Gastrocnemius medialis (tissue), 4 donors: ENCODE measurements around the gene DSG2. TPM values are rescaled to one million over a fixed set of nuclear protein-coding genes. Genes with fewer than 3 reads are reported as not detected.

ENCODE experiments used
- ATAC-seq, 2 donors: fragments of 150-250 bp; one replicate each; pipeline ENCODE4 v1.9.1; 2016
- DNase-seq, 2 donors: peaks; one replicate each; pipeline ENCODE4 v3.0.0-alpha.2; 2019
- H3K27ac ChIP-seq, 4 donors: fragments of 200-600 bp; sonication (generic); 1 replicate in 1 of 4; 2 replicates in 3 of 4; pipeline ENCODE4 v1.5.1; 2016 to 2018; ENCODE audit warnings: mild to moderate bottlenecking in 2 of 4, moderate library complexity in 1 of 4
- H3K27me3 ChIP-seq, 3 donors: fragments of 200-600 bp; sonication (generic) in 2 of 3; 1 replicate in 1 of 3; 2 replicates in 2 of 3; pipeline versions ENCODE4 v1.5.1 to v1.6.0; 2016 to 2019; ENCODE audit warnings: mild to moderate bottlenecking in 1 of 3, moderate library complexity in 1 of 3
- H3K36me3 ChIP-seq, 2 donors: fragments of 200-600 bp; sonication (generic) in 1 of 2; one replicate each; pipeline ENCODE4 v1.5.1; 2017 to 2018
- H3K4me1 ChIP-seq, 2 donors: fragments of 200-600 bp; sonication (generic) in 1 of 2; one replicate each; pipeline ENCODE4 v1.5.1; 2016 to 2017; ENCODE audit warnings: mild to moderate bottlenecking in 2 of 2
- H3K4me3 ChIP-seq, 4 donors: fragments of 200-600 bp; sonication (generic) in 3 of 4; 1 replicate in 1 of 4; 2 replicates in 3 of 4; pipeline ENCODE4 v1.5.1; 2016 to 2019; ENCODE audit warnings: mild to moderate bottlenecking in 2 of 4
- H3K9me3 ChIP-seq, 3 donors: fragments of 200-600 bp; sonication (generic) in 2 of 3; 1 replicate in 1 of 3; 2 replicates in 2 of 3; pipeline ENCODE4 v1.5.1; 2016 to 2019
- CTCF ChIP-seq, 5 experiments: fragments of 450-650 bp in 3 of 5; fragments of 200-600 bp in 2 of 5; sonication (generic) in 2 of 5; IDR thresholded peaks in 4 of 5; conservative IDR thresholded peaks in 1 of 5; 1 replicate in 4 of 5; 2 replicates in 1 of 5; pipeline ENCODE4 v1.5.1; 2016 to 2019; ENCODE audit warnings: antibody characterized with exemption in 5 of 5, mild to moderate bottlenecking in 3 of 5, moderate library complexity in 3 of 5
- POLR2A ChIP-seq, 2 donors: fragments of 450-650 bp; IDR thresholded peaks; one replicate each; pipeline ENCODE4 v1.6.1; 2017; ENCODE audit warnings: antibody characterized with exemption in 2 of 2, mild to moderate bottlenecking in 2 of 2, moderate library complexity in 2 of 2
- in situ Hi-C, 4 donors: fragments of 200-750 bp; cut with MboI; loops; one replicate each; pipeline versions ENCODE4 v1.15.0 to v1.8.0; 2017; ENCODE audit warnings: low sequenced_read_pairs in 4 of 4
- intact Hi-C: fragments of 100-400 bp; cut with DNase I; formaldehyde crosslinking; loops from one replicate; pipeline ENCODE4 v1.15.1; 2023; ENCODE audit warnings: low total_unique reads
- total RNA-seq, 4 donors: library from RNA; depleted of rRNA; stranded (reverse); fragments of >200 nt; gene quantifications; one replicate each; pipeline versions ENCODE4 v1.1.0 to v1.2.3, GENCODE V29; 2016

Gene DSG2
- total RNA-seq, 4 donors from 2014 or later: 0.61 to 3.7 (median 2.0) TPM

DNA sequence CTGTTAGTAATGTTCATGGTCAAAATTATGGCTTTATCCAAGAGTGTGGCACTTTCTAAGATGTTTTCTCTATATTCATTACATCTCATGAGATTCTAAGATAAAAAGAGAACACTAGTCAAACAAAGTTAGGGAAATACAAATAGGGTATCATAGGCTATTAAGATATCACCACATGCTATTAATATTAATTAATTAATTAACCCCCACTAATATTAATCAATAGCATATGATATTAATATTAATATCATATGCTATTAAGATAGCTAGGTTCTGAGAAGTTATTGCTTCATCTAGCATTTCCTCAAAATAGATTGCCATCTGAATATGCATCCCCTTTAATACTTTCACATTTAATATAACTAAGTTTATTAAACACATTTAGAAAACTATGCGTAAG, 28.3 kb upstream of the DSG2 start:
- in situ Hi-C loops: no loop called here
- ATAC-seq: no peak
- Histone ChIP-seq H3K36me3 (no peaks in the 10 kb centered on the region), H3K27me3 (no peaks in the 10 kb centered on the region), H3K9me3 (no peaks in the 10 kb centered on the region), H3K4me3 (no peak overlapping the region), H3K27ac (no peak overlapping the region), H3K4me1 (no peaks in the 10 kb centered on the region)
- no peak for TF ChIP-seq POLR2A (IDR thresholded peaks at IDR 0.05)
- TF ChIP-seq CTCF (IDR thresholded peaks at IDR 0.05 in 4 of 5, conservative IDR thresholded peaks at IDR 0.05 in 1 of 5): no peak
- intact Hi-C loops: no loop called here
- no peak for DNase-seq

- Histone ChIP-seq H3K27me3 (no peaks in the 10 kb centered on the region), H3K4me3 (no peak overlapping the region), H3K9me3 (no peaks in the 10 kb centered on the region), H3K27ac (no peak overlapping the region), H3K36me3 (no peaks in the 10 kb centered on the region), H3K4me1 (no peaks in the 10 kb centered on the region)
- in situ Hi-C loops: no loop called here
- ATAC-seq: no peak
- DNase-seq: no peak
- intact Hi-C loops: no loop called here
- TF ChIP-seq CTCF (IDR thresholded peaks at IDR 0.05 in 4 of 5, conservative IDR thresholded peaks at IDR 0.05 in 1 of 5): no peak
- TF ChIP-seq POLR2A (IDR thresholded peaks at IDR 0.05): no peak
These were observed 19.3 kb upstream of the DSG2 start for GRCh38 chr18:31478688-31479087.

GRCh38 chr18:31482051-31482450, 15.9 kb upstream of the DSG2 start:
- Histone ChIP-seq H3K4me3 (no peak overlapping the region), H3K27me3 (no peaks in the 10 kb centered on the region), H3K27ac (no peak overlapping the region), H3K9me3 (no peaks in the 10 kb centered on the region), H3K4me1 (no peaks in the 10 kb centered on the region), H3K36me3 (no peaks in the 10 kb centered on the region)
- DNase-seq: no peak
- no peak for ATAC-seq
- intact Hi-C loops (no loop called here), in situ Hi-C loops (no loop called here)
- no peak for TF ChIP-seq CTCF (IDR thresholded peaks at IDR 0.05 in 4 of 5, conservative IDR thresholded peaks at IDR 0.05 in 1 of 5)
- no peak for TF ChIP-seq POLR2A (IDR thresholded peaks at IDR 0.05)

DNA sequence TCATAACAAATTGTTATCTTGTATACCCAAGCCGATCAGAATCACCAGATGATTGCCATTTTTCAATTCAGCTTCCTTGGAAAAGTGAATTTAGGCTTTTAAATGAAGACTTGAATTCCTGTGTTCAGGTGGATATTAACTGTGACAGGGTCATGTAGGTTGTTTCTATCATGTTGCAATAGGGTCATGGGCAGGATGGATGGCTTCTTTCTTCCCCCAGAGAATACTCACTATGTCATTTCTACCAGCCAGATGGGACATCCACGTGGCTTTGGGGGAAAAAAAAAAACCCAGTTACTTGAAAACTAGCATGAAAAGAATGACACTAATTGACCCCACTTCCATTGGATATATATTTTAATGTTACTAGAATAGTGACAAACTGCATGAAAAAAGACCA, 14.6 kb upstream of the DSG2 start:
- no peaks in the 10 kb centered on the region for H3K4me1 ChIP-seq
- intact Hi-C loops: no loop called here
- no peaks in the 10 kb centered on the region for H3K27me3 ChIP-seq
- no peaks in the 10 kb centered on the region for H3K9me3 ChIP-seq
- ATAC-seq: no peak
- H3K27ac ChIP-seq: no peak overlapping the region
- DNase-seq: no peak
- no peak for TF ChIP-seq CTCF (IDR thresholded peaks at IDR 0.05 in 4 of 5, conservative IDR thresholded peaks at IDR 0.05 in 1 of 5)
- no peak for TF ChIP-seq POLR2A (IDR thresholded peaks at IDR 0.05)
- H3K36me3 ChIP-seq: no peaks in the 10 kb centered on the region
- no peak overlapping the region for H3K4me3 ChIP-seq
- in situ Hi-C loops: no loop called here

- ATAC-seq (no peak), DNase-seq (no peak)
- Histone ChIP-seq H3K4me1 (no peaks in the 10 kb centered on the region), H3K27me3 (no peaks in the 10 kb centered on the region), H3K9me3 (no peaks in the 10 kb centered on the region), H3K4me3 (no peak overlapping the region), H3K27ac (no peak overlapping the region), H3K36me3 (no peaks in the 10 kb centered on the region)
- intact Hi-C loops: no loop called here
- TF ChIP-seq POLR2A (IDR thresholded peaks at IDR 0.05): no peak
- in situ Hi-C loops: no loop called here
These were observed 13.5 kb upstream of the DSG2 start for GRCh38 chr18:31484461-31484860.
